Muscle of back (tissue), 11 donors: Measurements from ENCODE around the gene GADD45B. TPM values are rescaled to one million over a fixed set of nuclear protein-coding genes. Genes with fewer than 3 reads are reported as not detected.
"Not testable (repeated sequence)": the region's sequence is repeated elsewhere in the genome, so short reads cannot be mapped to it uniquely, and the experiment has no call there.

Experiments used
- DNase-seq, 3 donors: peaks; one replicate each; pipeline versions ENCODE4 v3.0.0 to v3.0.0-alpha.2; 2013
- polyA plus RNA-seq, 10 donors: library from polyadenylated mRNA; unstranded; fragments of 120-200 nt; gene quantifications; one replicate each; pipeline ENCODE4 v1.2.1, GENCODE V29; 2013; ENCODE audit not compliant: insufficient read length in 10 of 10

The GADD45B gene
- polyA plus RNA-seq, 10 donors = 5.8 to 34.0 (median 10.3) TPM

DNA sequence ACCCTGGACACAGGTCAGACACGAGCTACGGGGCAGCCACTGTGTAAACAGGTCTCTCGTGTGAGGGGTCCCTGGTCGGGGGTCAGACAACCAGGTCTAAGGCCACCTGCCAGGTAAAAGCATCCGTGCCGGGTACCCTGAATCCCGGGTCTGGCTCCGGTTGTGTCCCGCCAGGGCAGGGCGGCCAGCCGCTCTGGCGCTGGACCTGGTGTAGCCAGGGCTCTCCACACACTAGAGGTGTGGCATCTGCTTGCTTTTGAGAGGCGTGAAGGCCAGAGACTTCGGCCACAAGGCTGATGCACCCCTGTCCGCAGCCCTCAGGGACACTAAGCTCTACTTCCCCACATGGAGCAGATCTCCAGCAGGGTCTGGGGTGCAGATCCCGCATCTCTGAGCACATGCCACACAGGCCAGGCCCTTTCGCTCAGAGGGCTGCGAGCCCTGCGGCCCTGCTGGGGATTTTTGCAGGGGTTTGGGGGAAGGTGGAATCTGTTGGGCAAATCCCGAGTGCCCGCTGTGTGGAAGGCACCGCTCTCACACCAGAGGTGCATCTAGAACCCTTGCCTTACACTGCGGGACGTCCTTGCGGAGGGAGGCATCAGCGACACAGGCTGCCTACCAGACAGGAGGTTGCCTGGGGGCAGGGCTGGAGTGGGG is 34.7 kb upstream of the GADD45B start:
- no peak for DNase-seq

GRCh38 chr19:2443116-2443784 is 32.7 kb upstream of the GADD45B start:
- no peak for DNase-seq

GRCh38 chr19:2443785-2444182 is 32.1 kb upstream of the GADD45B start:
- DNase-seq = no peak

- DNase-seq = no peak
Measured at GRCh38 chr19:2444251-2445002, 31.5 kb upstream of the GADD45B start.

DNA sequence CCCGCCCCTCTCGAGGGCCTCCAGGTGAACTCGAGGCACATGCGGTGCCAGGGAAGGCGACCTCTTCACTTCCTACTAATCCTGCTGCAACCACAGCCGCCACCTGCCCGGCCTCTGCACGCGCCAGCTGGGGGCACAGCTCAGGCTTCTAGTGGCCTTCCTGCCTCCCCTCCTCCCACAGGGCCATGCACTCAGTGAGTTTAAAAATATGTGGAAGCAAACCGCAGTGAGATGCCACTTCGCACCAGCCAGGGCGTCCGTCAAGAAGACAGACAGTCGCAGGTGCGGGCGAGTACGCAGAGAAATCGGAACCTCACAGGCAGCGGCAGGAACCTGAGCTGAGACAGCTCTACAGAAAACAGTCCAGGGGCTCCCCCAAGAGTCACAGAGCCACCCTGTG is 29.5 kb upstream of the GADD45B start:
- DNase-seq = peak; percentile 76 to 80 (median 80)

- DNase-seq = no peak
Measured at GRCh38 chr19:2449019-2449418, 26.9 kb upstream of the GADD45B start.

GRCh38 chr19:2451138-2451537 is 24.8 kb upstream of the GADD45B start:
- DNase-seq = no peak

GRCh38 chr19:2451741-2452140 is 24.2 kb upstream of the GADD45B start:
- DNase-seq = no peak

DNA sequence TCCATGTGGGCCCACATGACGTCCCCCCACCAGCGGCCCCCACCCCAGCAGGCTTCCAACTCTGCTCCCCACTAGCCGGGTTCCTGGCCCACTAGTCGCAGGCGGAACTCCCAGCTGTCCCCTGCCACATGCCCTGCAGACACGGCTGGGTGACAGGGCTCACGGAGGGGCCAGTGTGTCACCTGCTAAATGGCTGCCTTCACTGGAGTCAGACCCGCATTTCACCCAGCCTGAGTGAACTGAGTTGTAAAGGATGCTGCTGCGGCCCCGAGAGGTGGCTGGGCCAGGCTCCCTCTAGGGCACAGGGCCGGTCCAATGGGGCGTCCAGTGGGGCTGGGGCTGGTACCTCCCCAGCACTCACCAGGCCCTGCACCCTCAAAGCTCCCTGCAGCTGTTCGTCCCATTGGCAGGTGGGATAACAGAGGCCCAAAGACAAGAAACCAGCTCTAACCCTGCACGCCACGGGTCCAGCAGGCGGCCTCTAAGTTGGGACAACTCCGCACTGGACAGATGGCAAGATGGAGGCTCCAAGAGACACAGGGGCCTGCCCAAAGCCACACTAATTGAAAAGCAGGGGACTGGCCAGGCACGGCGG is 22.4 kb upstream of the GADD45B start:
- DNase-seq = no peak

DNA sequence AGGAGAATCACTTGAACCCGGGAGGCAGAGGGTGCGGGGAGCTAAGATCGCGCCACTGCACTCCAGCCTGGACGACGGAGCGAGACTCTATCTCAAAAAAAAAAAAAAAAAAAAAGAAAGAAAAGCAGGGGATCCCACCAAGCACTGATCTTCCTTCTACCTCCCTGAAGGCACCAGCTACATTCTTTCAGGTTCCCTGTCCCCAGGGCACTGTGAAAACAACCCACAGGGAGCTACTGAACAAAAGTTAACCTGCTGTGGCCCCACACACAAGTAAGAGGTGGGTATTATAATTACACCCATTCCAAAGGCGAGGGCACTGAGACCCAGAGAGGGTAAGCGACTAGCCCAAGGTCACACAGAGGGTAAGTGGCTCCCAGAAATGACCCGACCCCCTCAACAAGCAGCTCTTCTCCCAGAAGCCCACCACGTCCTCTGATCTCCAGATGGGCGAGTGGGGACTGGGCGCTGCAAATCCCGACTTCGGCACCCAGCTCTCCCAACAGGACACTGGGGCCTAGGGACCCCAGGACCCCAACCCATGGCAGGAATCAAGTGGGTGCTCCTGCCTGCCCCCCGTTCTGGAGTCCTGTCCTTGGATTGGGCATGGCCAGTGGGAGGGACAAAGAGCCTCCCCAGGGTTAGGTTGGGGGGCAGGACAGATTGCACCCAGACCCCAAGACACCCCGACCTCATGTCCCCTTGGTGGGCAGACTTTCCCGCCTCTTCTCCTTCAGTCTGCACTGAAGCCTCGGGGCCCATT is 21.5 kb upstream of the GADD45B start:
- DNase-seq = no peak

- DNase-seq = no peak
Measured at GRCh38 chr19:2454962-2455850, 20.7 kb upstream of the GADD45B start.

DNA sequence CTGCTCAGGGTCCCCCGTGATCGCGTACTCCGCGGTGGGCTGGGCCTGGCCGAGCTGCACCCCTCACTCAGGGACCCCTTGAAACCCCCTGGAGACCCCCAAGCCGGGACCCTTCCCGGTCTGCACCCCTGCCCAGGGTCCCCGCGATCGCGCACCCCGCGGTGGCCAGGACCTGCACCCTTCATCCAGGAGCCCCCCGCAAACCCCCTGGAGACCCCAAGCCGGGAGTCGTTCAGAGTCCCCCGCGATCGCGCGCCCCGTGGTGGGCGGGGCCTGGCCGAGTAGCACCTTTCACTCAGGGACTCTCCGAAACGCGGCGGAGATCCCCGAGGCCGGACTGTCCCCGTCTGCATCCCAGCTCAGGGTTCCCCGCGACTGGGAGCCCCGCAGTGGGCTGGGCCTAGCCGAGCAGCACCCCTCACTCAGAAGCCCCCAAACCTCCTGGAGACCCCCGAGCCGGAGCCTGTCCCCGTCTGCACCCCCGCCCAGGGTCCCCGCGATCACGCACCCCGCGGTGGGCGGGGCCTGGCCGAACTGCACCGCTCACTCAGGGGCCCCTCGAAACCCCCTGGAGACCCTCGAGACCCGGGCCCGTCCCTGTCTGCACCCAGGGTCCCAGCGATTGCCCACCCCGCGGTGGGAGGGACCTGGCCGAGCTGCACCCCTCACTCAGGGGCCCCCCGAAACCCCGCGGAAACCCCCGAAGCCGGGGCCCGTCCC is 19.9 kb upstream of the GADD45B start:
- DNase-seq = no peak

DNA sequence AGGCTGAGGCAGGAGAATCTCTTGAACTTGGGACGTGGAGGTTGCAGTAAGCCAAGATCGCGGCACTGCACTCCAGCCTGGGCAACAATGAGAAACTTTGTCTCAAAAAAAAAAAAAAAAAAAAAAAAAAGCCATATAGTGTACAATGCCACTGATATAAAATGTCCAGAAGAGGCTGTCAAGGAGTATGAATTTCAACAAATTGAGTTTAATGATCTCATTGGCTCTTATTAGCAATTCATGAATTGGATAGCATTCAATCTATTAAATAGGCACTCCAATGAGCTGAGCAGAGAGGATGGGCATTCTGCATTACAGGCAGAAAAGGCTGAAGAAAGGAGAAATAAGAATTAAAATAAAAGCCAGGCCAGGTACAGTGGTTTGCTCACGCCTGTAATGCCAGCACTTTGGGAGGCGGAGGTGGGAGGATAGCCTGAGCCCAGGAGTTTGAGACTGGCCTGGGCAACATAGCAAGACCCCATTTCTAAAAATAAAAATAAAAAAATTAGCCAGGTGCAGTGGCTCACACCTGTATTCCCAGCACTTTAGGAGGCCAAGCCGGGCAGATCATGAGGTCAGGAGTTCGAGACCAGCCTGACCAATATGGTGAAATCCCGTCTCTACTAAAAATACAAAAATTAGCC is 18.4 kb upstream of the GADD45B start:
- no peak for DNase-seq

DNA sequence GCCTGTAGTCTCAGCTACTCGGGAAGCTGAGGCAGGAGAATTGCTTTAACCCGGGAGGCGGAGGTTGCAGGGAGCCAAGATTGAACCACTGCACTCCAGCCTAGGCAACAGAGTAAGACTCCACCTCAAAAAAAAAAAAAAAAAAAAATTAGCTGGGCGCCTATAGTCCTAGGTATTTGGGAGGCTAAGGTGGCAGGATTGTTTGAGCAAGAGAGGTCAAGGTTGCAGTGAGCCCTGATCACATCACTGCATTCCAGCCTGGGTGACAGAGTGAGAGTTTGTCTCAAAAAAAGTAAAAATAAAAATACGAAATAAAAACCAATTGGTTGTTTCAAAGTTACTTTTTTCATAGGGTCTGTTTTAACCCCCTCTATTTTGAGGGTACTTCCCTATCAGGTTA is 17.9 kb upstream of the GADD45B start:
- DNase-seq = no peak

GRCh38 chr19:2458776-2459175 is 17.2 kb upstream of the GADD45B start:
- not testable (repeated sequence) for DNase-seq

- no peak for DNase-seq
Measured at GRCh38 chr19:2460245-2460644, 15.7 kb upstream of the GADD45B start.

GRCh38 chr19:2461751-2462634 is 13.9 kb upstream of the GADD45B start:
- DNase-seq = peak; percentile 74 to 89 (median 79)
